Keratinocyte (primary cell): Measurements from ENCODE around the gene DENND1A. TPM values are rescaled to one million over a fixed set of nuclear protein-coding genes. Genes with fewer than 3 reads are reported as not detected.

Source experiments
- DNase-seq: peaks from one replicate; pipeline ENCODE4 v3.0.0-alpha.2; 2011; ENCODE audit warnings: low read depth, missing footprints, low spot score
- FAIRE-seq: peaks from 2 replicates; lab custom pipeline; 2011; peaks lifted over from hg19 to GRCh38; lab: Jason Lieb, UNC
- H2AFZ ChIP-seq: 2 replicates; pipeline ENCODE4 v1.6.0; 2012; ENCODE audit warnings: low read length, control low read depth, inconsistent platforms; ENCODE audit not compliant: control insufficient read depth
- H3K27ac ChIP-seq: 2 replicates; pipeline ENCODE4 v1.5.1; 2011; ENCODE audit warnings: low read length; ENCODE audit not compliant: control insufficient read depth, insufficient read depth
- H3K27me3 ChIP-seq: 3 replicates; pipeline ENCODE4 v1.6.0; 2011; ENCODE audit warnings: low read length; ENCODE audit not compliant: control insufficient read depth, insufficient read depth; ENCODE audit errors: extremely low read depth
- H3K36me3 ChIP-seq, 2 experiments: 2 replicates in 1 of 2; 3 replicates in 1 of 2; pipeline ENCODE4 v1.5.1; 2011; ENCODE audit warnings: low read length in 2 of 2, mild to moderate bottlenecking in 1 of 2; ENCODE audit not compliant: control insufficient read depth in 2 of 2, insufficient read depth in 2 of 2; ENCODE audit errors: extremely low read depth in 1 of 2
- H3K4me1 ChIP-seq: 3 replicates; pipeline ENCODE4 v1.5.1; 2011; ENCODE audit warnings: low read length; ENCODE audit not compliant: control insufficient read depth, insufficient read depth; ENCODE audit errors: extremely low read depth
- H3K4me2 ChIP-seq: 3 replicates; pipeline ENCODE4 v1.6.0; 2011; ENCODE audit warnings: low read depth, low read length; ENCODE audit not compliant: control insufficient read depth, insufficient read depth; ENCODE audit errors: extremely low read depth
- H3K4me3 ChIP-seq, 3 experiments: fragments of 200-600 bp in 1 of 3; sonication (generic) in 1 of 3; 2 replicates in 2 of 3; 3 replicates in 1 of 3; pipeline ENCODE4 v1.5.1; 2011 to 2016; ENCODE audit warnings: low read length in 3 of 3, mild to moderate bottlenecking in 3 of 3, control low read depth in 2 of 3, inconsistent platforms in 1 of 3, low read depth in 1 of 3, mixed read lengths in 1 of 3, mixed run types in 1 of 3, moderate library complexity in 1 of 3; ENCODE audit not compliant: control insufficient read depth in 2 of 3, insufficient read depth in 2 of 3; ENCODE audit errors: extremely low read depth in 1 of 3
- H3K79me2 ChIP-seq: 2 replicates; pipeline ENCODE4 v1.6.0; 2012; ENCODE audit warnings: low read length; ENCODE audit not compliant: control insufficient read depth, insufficient read depth
- H3K9ac ChIP-seq: 3 replicates; pipeline ENCODE4 v1.6.0; 2011; ENCODE audit warnings: low read length; ENCODE audit not compliant: control insufficient read depth, insufficient read depth; ENCODE audit errors: extremely low read depth
- H3K9me1 ChIP-seq: 3 replicates; pipeline ENCODE4 v1.6.0; 2011; ENCODE audit warnings: low read length; ENCODE audit not compliant: control insufficient read depth, insufficient read depth; ENCODE audit errors: extremely low read depth
- H3K9me3 ChIP-seq: 2 replicates; pipeline ENCODE4 v1.5.1; 2012; ENCODE audit warnings: low read depth, low read length; ENCODE audit not compliant: control insufficient read depth
- H4K20me1 ChIP-seq: 3 replicates; pipeline ENCODE4 v1.6.0; 2011; ENCODE audit warnings: low read length; ENCODE audit not compliant: control insufficient read depth, insufficient read depth; ENCODE audit errors: extremely low read depth
- EZH2 ChIP-seq: IDR thresholded peaks from one replicate; pipeline ENCODE4 v1.6.1; 2012; ENCODE audit warnings: inconsistent platforms, mild to moderate bottlenecking, low read length, moderate library complexity
- dilution Hi-C: fragments of 300-500 bp; cut with MboI; formaldehyde crosslinking; loops from one replicate; pipeline ENCODE4 v1.7.0; 2020; ENCODE audit warnings: low sequenced_read_pairs; ENCODE audit not compliant: extremely low pct_ligation_motif_present
- polyA plus RNA-seq, 5 experiments: library from polyadenylated mRNA; depleted of rRNA in 3 of 5; stranded (reverse) in 3 of 5; stranded (forward) in 1 of 5; unstranded in 1 of 5; fragments of >200 nt; gene quantifications; 1 replicate in 1 of 5; 2 replicates in 3 of 5; 3 replicates in 1 of 5; pipeline versions ENCODE4 v1.2.1 to v1.2.3, GENCODE V29; 2011 to 2012; ENCODE audit warnings: missing spikeins in 2 of 5, low read depth in 1 of 5, low replicate concordance in 1 of 5
- TF ChIP-seq, protein P1 (sequence below), 3 experiments: IDR thresholded peaks in 1 of 3; conservative IDR thresholded peaks in 1 of 3; optimal IDR thresholded peaks in 1 of 3; 2 replicates in 2 of 3; 3 replicates in 1 of 3; pipeline versions ENCODE3 to v1.5.1; 2011; ENCODE audit warnings: low read length in 3 of 3, mild to moderate bottlenecking in 3 of 3, moderate library complexity in 2 of 3, control low read depth in 1 of 3, inconsistent platforms in 1 of 3; ENCODE audit not compliant: insufficient read depth in 2 of 3; ENCODE audit errors: extremely low read depth in 1 of 3

The DENND1A gene
- polyA plus RNA-seq, 1 donor (not counting 4 experiments of a cell fraction or from before 2014, with no cell fraction given): 13.0 TPM

DNA sequence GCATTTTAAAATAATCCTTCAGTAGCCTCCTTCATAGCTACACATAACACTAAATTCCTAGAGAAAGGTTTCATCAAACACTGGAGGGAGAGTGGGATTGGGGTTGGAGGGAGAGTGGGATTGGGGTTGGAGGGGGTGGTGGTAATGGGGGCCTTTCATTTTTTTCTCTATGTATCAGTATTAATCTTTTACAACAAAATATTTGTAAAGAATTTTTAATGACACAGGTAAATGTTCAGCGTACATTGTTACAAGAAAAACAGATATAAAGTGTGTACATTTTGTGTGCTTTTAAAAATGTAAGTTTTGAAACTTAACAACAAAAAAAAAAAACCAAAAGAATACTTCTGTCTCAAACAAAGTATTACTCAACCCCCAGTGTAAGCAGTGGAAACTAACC, 266.4 kb downstream of the DENND1A start:
- Histone ChIP-seq H3K4me1 (no peaks in the 10 kb centered on the region), H3K9me3 (no peaks in the 10 kb centered on the region), H3K79me2 (no peaks in the 10 kb centered on the region), H3K9ac (no peak overlapping the region), H3K4me3 (no peak overlapping the region), H4K20me1 (no peaks in the 10 kb centered on the region), H3K4me2 (no peak overlapping the region), H3K27ac (no peak overlapping the region), H3K36me3 (peaks cover 0 to 3% of the 10 kb centered on the region in 2 experiments), H2AFZ (no peak overlapping the region), H3K27me3 (no peaks in the 10 kb centered on the region), H3K9me1 (no peaks in the 10 kb centered on the region)
- dilution Hi-C loops: no loop called here
- DNase-seq (no peak), FAIRE-seq (no peak)
- TF ChIP-seq EZH2: no peak
- TF ChIP-seq, protein P1, sequence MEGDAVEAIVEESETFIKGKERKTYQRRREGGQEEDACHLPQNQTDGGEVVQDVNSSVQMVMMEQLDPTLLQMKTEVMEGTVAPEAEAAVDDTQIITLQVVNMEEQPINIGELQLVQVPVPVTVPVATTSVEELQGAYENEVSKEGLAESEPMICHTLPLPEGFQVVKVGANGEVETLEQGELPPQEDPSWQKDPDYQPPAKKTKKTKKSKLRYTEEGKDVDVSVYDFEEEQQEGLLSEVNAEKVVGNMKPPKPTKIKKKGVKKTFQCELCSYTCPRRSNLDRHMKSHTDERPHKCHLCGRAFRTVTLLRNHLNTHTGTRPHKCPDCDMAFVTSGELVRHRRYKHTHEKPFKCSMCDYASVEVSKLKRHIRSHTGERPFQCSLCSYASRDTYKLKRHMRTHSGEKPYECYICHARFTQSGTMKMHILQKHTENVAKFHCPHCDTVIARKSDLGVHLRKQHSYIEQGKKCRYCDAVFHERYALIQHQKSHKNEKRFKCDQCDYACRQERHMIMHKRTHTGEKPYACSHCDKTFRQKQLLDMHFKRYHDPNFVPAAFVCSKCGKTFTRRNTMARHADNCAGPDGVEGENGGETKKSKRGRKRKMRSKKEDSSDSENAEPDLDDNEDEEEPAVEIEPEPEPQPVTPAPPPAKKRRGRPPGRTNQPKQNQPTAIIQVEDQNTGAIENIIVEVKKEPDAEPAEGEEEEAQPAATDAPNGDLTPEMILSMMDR (optimal IDR thresholded peaks at IDR 0.05 in 1 of 3, IDR thresholded peaks at IDR 0.05 in 1 of 3, conservative IDR thresholded peaks at IDR 0.05 in 1 of 3; ENCODE audit: extremely low read depth in 1 of 3, insufficient read depth in 2 of 3, low read length in 3 of 3): no peak

DNA sequence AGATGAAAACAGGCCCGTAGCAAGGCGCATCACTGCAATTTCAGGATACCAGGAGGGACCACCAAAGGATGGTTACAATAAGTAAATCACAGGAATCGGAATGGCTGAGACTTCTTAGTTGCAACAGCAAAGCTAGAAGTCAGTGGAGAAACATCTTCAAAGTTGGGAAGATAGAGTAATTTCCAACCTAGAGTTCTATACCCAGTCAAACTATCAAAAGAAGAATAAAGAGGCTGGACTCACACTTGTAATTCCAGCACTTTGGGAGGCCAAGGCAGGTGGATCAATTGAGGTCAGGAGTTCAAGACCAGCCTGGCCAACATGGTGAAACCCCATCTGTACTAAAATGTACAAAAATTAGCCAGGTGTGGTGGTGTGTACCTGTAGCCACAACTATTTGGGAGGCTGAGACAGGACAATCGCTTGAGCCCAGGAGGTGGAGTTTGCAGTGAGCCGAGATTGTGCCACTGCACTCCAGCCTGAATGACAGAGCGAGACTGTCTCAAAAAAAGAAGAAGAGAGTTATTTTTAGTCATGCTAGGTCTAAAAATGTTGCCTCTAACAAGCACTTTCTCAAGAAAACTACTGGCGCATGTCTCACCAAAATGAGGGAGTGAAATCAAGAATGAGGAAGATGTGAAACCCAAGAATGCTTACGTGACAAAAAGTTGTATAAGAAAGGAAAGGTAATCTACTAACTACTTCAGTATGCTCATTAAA, 267.7 kb downstream of the DENND1A start:
- no peak overlapping the region for H3K27ac ChIP-seq
- H3K27me3 ChIP-seq: no peaks in the 10 kb centered on the region
- no peaks in the 10 kb centered on the region for H3K9me1 ChIP-seq
- no peak overlapping the region for H2AFZ ChIP-seq
- FAIRE-seq (no peak), DNase-seq (no peak)
- H3K4me3 ChIP-seq: no peak overlapping the region
- no peak overlapping the region for H3K9ac ChIP-seq
- dilution Hi-C loops: no loop called here
- no peaks in the 10 kb centered on the region for H3K4me1 ChIP-seq
- peaks cover 0 to 3% of the 10 kb centered on the region in 2 experiments for H3K36me3 ChIP-seq
- no peak for TF ChIP-seq EZH2
- TF ChIP-seq, protein P1 (optimal IDR thresholded peaks at IDR 0.05 in 1 of 3, IDR thresholded peaks at IDR 0.05 in 1 of 3, conservative IDR thresholded peaks at IDR 0.05 in 1 of 3; ENCODE audit: extremely low read depth in 1 of 3, insufficient read depth in 2 of 3, low read length in 3 of 3): no peak
- H4K20me1 ChIP-seq: no peaks in the 10 kb centered on the region
- no peaks in the 10 kb centered on the region for H3K79me2 ChIP-seq
- H3K9me3 ChIP-seq: no peaks in the 10 kb centered on the region
- no peak overlapping the region for H3K4me2 ChIP-seq
